ENCODE results near the gene FKBP5.

DNA sequence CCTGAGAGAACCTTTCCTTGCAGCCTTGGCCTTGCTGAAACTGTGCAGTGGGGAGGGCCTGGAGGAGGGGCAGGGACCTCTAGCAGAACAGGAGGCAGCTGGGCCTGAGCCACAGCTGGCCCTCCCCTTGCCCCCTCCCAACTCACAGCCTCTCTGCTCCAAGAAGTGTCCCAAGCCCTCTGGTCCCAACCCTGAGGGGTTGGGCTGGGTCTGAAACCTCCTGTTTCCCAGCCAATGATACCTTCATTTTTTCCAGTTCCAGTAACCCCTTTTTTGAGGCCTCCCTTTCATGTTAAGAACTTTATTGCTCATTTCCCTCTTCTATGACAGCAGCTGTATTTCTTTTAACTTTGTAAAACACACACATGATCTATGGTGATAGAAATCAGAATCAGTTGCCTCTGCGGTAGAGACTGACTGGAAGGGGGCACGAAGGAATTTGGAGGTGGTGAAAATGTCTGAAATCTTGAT, 30.2 kb upstream of the FKBP5 start:
- TF ChIP-seq POLR2AphosphoS5 (IDR thresholded peaks at IDR 0.05; ENCODE audit: low read depth, low read length) (no peak), POLR2A (IDR thresholded peaks at IDR 0.05; ENCODE audit: low read depth, low read length) (no peak)

All from GM12892 (cell line).